GM12891 (cell line): ENCODE measurements around the gene SHROOM3.

Experiments used
- PAX5 ChIP-seq: IDR thresholded peaks from 2 replicates; pipeline ENCODE4 v1.6.1; 2011; ENCODE audit warnings: low read length, moderate library complexity, mild to moderate bottlenecking; ENCODE audit not compliant: insufficient read depth, severe bottlenecking
- POLR2A ChIP-seq: IDR thresholded peaks from 2 replicates; pipeline ENCODE4 v1.6.1; 2011; ENCODE audit warnings: low read depth, low read length, control low read depth
- POLR2AphosphoS5 ChIP-seq: IDR thresholded peaks from 2 replicates; pipeline ENCODE4 v1.6.1; 2011; ENCODE audit warnings: low read depth, low read length, control low read depth
- POU2F2 ChIP-seq: IDR thresholded peaks from 2 replicates; pipeline ENCODE4 v1.6.1; 2011; ENCODE audit warnings: low read depth, mild to moderate bottlenecking, control low read depth, low read length, moderate library complexity
- SPI1 ChIP-seq: IDR thresholded peaks from 2 replicates; pipeline ENCODE4 v1.6.1; 2011; ENCODE audit warnings: low read depth, low read length, control low read depth
- TAF1 ChIP-seq: IDR thresholded peaks from 2 replicates; pipeline ENCODE4 v1.6.1; 2011; ENCODE audit warnings: low read depth, low read length, control low read depth

DNA sequence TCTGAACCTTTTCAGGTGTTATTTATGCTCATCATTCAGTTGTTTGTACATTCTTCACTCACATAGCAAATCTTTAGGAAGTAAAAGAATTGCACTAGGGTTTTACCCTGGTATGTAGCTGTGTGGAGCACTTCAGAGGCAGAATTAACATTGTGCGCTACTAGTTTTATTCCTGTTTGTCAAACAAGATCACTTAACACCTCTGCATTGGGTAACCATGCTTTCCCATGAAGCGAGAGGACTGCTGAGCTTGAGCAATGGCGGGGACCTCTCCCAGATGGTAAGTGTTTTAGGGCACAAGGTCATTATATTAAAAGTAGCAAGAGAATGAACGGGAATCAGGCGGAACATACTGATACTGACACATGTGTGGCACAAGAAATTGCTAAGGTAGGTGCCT lies 59.2 kb downstream of the SHROOM3 start:
- TF ChIP-seq POLR2A (no peak), POLR2AphosphoS5 (no peak), TAF1 (no peak), POU2F2 (no peak), SPI1 (no peak), PAX5 (no peak)
